GM18511 (cell line): Measurements from ENCODE around the gene TP53BP2.
"Not testable (repeated sequence)": the region's sequence is repeated elsewhere in the genome, so short reads cannot be mapped to it uniquely, and the experiment has no call there.

Experiments used
- ATAC-seq: cut with Tn5 transposase; IDR thresholded peaks from one replicate; pipeline ENCODE4 v1.9.1; 2021; ENCODE audit warnings: mild to moderate bottlenecking, moderate library complexity; ENCODE audit not compliant: unreplicated experiment

Gene TP53BP2

GRCh38 chr1:223845810-223846682 is at the start of gene TP53BP2:
Gene TP53BP2 (minus strand): TSS chr1:223845947. CDS start chr1:223845680, 267 bp downstream.
- peak; percentile 79 for ATAC-seq

GRCh38 chr1:223890494-223890893 is 44.7 kb upstream of the TP53BP2 start:
- ATAC-seq = not testable (repeated sequence)

DNA sequence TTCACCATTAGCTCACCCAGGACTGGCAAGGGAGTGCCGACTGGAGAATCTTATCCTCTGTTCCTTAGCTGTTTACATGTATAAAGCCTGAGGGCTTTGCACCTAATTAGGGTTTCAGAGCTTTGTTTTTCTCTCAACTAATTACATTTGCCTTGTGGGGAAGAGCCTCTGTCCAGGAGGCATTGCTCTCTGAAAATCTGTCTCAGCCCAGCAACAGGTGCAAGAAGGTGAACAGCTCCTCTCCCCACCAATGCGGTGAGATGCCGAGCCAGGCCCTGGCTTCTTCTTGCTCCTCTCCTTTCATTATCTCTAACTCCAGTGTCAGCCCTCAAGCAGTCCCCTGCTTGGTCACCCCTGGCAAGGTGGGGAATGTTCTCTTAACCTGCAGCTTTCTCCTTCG is 43.6 kb upstream of the TP53BP2 start:
- ATAC-seq = not testable (repeated sequence)

GRCh38 chr1:223887747-223888418 is 42.1 kb upstream of the TP53BP2 start:
- ATAC-seq = no peak

- ATAC-seq = no peak
These were observed 40.8 kb upstream of the TP53BP2 start for GRCh38 chr1:223886516-223886921.

- ATAC-seq = no peak
These were observed 39.9 kb upstream of the TP53BP2 start for GRCh38 chr1:223885614-223886013.

GRCh38 chr1:223878598-223879325 is 33.0 kb upstream of the TP53BP2 start:
- no peak for ATAC-seq

DNA sequence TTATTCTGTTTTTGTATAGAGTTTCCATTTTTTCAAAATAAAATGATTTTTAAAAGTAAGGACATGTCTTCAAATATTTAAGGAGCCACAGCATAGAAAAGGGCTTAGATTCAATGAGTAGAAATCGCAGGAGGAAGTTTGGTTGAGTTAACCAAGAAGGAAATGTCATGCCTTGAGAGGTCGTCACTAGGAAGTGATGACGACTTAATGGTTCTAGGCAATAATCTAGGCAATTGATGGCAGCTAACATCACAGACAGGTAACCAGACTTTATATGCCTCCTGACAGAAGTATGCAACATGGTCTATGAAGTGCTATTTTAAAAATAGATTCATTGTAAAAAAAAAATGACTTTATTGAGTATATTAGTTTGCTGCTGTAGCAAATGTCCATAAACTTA is 32.1 kb upstream of the TP53BP2 start:
- ATAC-seq = no peak

GRCh38 chr1:223876590-223876989 is 30.8 kb upstream of the TP53BP2 start:
- no peak for ATAC-seq

- ATAC-seq = no peak
These were observed 27.3 kb upstream of the TP53BP2 start for GRCh38 chr1:223873044-223873443.

DNA sequence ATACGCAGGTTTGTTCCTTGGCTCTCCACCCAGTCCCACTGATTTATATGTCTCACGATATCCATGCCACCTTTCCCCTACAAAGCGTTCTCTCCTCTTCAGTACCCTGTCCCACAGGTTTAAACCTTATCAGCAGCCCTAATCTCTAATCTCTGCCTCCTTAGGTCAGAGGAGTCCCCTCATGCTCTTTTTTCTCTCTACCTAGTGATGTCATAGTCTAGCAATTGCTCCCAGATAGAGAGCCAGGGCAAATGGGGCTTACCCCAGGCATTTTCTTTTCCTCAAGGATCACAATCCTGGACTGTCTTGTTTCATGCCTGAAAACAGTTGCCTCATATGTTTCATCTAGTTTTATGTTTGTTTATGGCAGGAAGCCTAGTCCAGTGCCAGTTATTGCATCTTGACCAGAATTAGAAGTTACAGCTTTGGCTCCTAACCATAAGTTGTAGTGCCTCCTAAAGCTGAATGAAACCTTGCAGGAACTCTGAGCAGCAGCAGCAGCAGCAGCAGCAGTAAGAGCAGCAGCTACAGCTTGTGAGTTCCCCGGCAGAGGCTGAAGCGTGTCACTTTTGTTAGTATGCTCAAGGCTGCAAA is 26.7 kb upstream of the TP53BP2 start:
- no peak for ATAC-seq

DNA sequence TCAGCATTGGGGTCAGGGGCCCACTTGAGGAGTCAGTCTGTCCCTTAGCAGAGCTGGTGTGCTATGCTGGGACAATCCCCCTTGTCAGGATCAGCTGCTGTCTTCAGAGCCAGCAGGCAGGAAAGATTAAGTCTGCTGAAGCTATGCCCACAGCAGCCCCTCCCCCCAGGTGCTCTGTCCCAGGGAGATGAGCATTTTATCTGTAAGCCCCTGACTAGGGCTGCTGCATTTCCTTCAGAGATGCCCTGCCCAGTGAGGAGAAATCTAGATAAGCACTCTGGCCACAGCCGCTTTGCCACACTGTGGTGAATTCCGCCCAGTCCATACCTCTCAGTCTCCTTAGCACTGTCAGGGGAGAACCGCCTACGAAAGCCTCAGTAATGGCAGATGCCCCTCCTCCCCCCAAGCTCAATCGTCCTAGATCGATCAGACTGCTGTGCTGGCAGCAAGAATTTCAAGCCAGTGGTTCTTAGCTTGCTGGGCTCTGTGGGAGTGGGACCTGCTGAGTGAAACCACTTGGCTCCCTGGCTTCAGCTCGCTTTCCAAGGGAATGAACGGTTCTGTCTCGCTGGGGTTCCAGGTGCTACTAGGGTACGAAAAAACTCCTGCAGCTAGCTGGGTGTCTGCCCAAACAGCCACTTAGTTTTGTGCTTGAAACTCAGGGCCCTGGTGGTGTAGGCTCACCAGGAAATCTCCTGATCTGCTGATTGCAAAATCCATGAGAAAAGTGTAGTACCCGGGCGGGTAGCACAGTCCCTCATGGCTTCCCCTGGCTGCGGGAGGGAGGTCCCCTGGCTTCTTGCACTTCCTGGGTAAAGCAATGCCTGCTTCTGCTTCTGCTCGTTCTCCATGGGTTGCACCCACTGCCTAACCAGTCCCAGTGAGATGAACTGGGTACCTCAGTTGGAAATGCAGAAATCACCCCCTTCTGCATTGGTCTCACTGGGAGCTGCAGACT is 25.1 kb upstream of the TP53BP2 start:
- no peak for ATAC-seq

DNA sequence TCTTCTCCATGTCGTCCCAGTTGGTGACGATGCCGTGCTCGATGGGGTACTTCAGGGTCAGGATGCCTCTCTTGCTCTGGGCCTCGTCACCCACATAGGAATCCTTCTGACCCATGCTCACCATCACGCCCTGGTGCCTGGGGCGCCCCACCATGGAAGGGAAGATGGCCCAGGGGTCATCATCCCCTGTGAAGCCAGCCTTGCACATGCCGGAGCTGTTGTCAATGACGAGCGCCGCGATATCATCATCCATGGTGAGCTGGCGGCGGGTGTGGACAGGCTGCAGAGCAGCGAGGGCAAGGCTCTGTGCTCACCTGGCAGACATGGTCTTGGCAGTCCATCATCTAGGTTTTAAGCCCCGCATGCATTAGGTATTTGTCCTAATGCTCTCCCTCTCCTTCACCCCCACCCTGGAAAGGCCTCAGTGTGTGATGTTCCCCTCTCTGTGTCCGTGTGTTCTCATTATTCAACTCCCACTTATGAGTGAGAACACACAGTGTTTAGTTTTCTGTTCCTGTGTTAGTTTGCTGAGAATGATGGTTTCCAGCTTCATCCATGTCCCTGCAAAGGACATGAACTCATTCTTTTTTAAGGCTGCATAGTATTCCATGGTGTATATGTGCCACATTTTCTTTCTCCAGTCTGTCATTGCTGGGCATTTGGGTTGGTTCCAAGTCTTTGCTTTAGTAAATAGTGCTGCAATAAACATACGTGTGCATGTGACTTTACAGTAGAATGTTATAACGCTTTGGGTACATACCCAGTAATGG is 19.0 kb upstream of the TP53BP2 start:
- ATAC-seq = not testable (repeated sequence)

GRCh38 chr1:223864084-223864483 is 18.3 kb upstream of the TP53BP2 start:
- ATAC-seq = no peak

DNA sequence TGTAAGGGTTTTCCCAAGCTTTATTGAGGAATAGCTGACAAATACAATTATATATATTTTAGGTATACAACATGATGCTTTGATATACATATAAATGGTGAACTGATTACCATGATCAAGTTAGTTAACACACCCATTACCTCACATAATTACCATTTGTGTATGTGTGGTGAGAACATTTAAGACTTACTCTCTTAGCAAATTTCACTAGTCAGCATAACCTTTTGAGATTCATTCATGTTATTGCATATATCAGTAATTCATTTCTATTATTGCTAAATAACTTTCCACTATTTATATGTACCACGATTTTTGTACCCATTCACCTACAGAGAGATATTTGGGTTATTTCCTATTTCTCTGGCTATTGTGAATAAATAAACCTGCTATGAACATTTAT is 16.2 kb upstream of the TP53BP2 start:
- ATAC-seq = no peak

GRCh38 chr1:223860051-223860622 is 14.4 kb upstream of the TP53BP2 start:
- ATAC-seq = no peak

- no peak for ATAC-seq
These were observed 13.3 kb upstream of the TP53BP2 start for GRCh38 chr1:223859058-223859457.

DNA sequence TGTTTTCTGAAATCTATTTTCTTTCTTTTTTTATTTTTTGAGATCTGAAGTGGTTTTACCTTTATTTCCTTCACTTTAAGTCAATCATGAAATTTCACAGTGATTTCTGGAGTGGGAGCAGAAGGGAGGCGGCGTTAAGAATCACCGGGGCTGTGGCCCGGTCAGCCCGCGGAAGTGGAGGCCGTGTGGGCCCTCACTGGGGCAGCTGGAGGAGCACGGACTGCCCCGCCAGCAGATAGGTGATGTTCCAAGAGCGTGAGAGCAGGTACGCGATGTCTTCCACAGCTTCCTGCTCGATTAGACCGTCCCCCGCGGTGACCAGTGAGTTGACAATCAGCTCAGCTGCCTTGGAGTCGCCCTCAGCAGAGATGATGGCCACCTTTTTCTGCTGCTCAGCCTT is 10.6 kb upstream of the TP53BP2 start:
- ATAC-seq = no peak

DNA sequence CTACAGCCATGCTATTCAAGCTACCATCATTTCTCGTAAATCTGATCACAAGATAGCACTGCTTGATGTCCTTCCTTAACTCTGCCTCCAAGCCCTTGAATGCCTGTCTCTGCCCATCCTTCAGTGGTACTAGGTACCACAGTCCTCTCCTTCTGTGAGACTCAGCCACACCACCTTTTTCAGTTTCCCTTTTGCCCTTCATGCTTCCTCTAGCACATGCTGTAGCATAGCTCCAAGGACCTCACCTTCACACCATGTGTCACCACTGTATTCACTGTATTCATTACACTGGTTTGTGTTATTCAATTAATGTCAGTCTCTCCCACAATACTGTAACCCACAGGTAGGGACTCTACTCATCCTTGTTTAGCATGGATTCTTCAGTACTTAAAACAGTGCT is 8.0 kb upstream of the TP53BP2 start:
- ATAC-seq = peak; percentile 66
